Natural killer cell (primary cell): ENCODE data around the gene MX2. TPM values are rescaled to one million over a fixed set of nuclear protein-coding genes. Genes with fewer than 3 reads are reported as not detected.

ENCODE experiments used
- ATAC-seq, 3 donors: fragments of 150-1000 bp in 2 of 3; fragments of 200-7000 bp in 1 of 3; cut with Tn5 transposase; 1 replicate in 1 of 3; 2 replicates in 2 of 3; pipeline ENCODE4 v1.10.0; 2021; ENCODE audit warnings: mild to moderate bottlenecking in 2 of 3, moderate library complexity in 2 of 3
- DNase-seq, 2 donors: peaks; one replicate each; pipeline versions ENCODE4 v3.0.0 to v3.0.0-alpha.2; 2013 to 2021; ENCODE audit warnings: mixed read lengths in 1 of 2
- H3K27ac ChIP-seq: one replicate; pipeline ENCODE4 v1.5.1; 2013; ENCODE audit warnings: mild to moderate bottlenecking, low read length
- H3K27me3 ChIP-seq: one replicate; pipeline ENCODE4 v1.6.1; 2013; ENCODE audit warnings: low read length; ENCODE audit not compliant: control insufficient read depth, insufficient read depth
- H3K36me3 ChIP-seq: one replicate; pipeline ENCODE4 v1.6.1; 2013; ENCODE audit warnings: low read length; ENCODE audit not compliant: control insufficient read depth, insufficient read depth
- H3K4me1 ChIP-seq: one replicate; pipeline ENCODE4 v1.6.1; 2013; ENCODE audit warnings: low read length; ENCODE audit not compliant: control insufficient read depth, insufficient read depth
- H3K4me3 ChIP-seq: one replicate; pipeline ENCODE4 v1.5.1; 2013; ENCODE audit warnings: low read length
- H3K9me3 ChIP-seq: one replicate; pipeline ENCODE4 v1.6.1; 2013; ENCODE audit warnings: low read length; ENCODE audit not compliant: control insufficient read depth, insufficient read depth
- H3K27ac Mint-ChIP-seq, 2 donors: one replicate each; pipeline ENCODE4 v1.8.0; 2022; ENCODE audit warnings: mild to moderate bottlenecking in 2 of 2, mixed read lengths in 2 of 2, moderate library complexity in 1 of 2
- H3K27me3 Mint-ChIP-seq, 2 donors: one replicate each; pipeline ENCODE4 v1.8.0; 2022; ENCODE audit warnings: low read depth in 2 of 2, mixed read lengths in 2 of 2
- H3K36me3 Mint-ChIP-seq: one replicate; pipeline ENCODE4 v1.8.0; 2022; ENCODE audit warnings: mixed read lengths
- H3K4me1 Mint-ChIP-seq, 2 donors: one replicate each; pipeline ENCODE4 v1.8.0; 2022; ENCODE audit warnings: mixed read lengths in 2 of 2
- H3K4me3 Mint-ChIP-seq: one replicate; pipeline ENCODE4 v1.8.0; 2022; ENCODE audit warnings: mild to moderate bottlenecking, moderate library complexity, mixed read lengths
- H3K9me3 Mint-ChIP-seq, 2 donors: one replicate each; pipeline ENCODE4 v1.8.0; 2022; ENCODE audit warnings: mixed read lengths in 2 of 2
- WGBS: methylation state at CpG from one replicate; pipeline ENCODE4 v1.1.7; 2013; ENCODE audit warnings: missing lambda C conversion rate; ENCODE audit not compliant: insufficient coverage; 5-methylcytosine and 5-hydroxymethylcytosine counted together
- intact Hi-C: fragments of 100-400 bp; cut with micrococcal nuclease; formaldehyde crosslinking; loops from one replicate; pipeline ENCODE4 v1.14.2; 2022
- total RNA-seq, 4 donors: library from RNA; stranded (reverse); fragments of 120-200 nt in 1 of 4; gene quantifications; one replicate each; pipeline versions ENCODE4 v1.2.3 to v1.2.4, GENCODE V29; 2013 to 2022
- TF ChIP-seq, protein P1 (sequence below): fragments of 200-600 bp; IDR thresholded peaks from one replicate; pipeline ENCODE4 v1.8.0; 2022; ENCODE audit warnings: antibody characterized with exemption

The MX2 gene
- total RNA-seq, 3 donors from 2014 or later (not counting 1 experiment from before 2014, with no cell fraction given): 37.9 to 73.9 (median 42.6) TPM

DNA sequence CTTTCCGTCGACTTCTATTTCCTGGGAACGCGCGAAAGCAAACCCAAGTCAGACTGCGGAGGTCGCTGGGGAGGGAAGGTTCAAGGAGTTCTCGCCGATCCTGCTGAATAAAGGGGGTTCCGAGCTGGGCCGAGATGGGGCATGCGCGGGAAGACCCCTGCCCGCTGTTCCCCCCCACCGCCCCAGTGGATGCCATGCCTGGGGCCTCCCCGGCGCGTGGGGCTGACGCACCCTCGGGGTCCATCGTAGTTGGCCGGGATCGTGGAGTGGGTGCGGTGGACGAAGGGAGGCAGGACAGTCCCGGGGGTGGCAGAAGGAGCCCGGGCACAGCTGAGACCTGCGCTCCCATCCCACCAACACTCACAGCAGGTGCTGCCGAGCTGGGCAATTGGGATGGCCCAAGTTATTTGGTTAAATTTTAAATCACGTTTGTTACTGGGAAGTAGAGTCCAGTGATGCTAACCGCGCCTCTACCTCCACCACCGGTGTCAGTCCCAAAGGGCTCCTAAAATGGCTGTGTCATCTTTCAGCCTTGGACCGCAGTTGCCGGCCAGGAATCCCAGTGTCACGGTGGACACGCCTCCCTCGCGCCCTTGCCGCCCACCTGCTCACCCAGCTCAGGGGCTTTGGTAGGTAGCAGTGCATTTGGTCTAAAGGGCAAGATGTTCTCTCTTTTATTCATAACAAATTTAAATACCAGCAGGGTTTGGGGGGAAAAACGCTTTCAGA, 65.0 kb downstream of the MX2 start:
- WGBS: 32% methylated on average over 39 of the region's 41 CpGs
- Histone ChIP-seq H3K4me1 (peaks cover 13% of the 10 kb centered on the region), H3K27ac (no peak overlapping the region), H3K4me3 (peak overlapping the region; percentile 81), H3K27me3 (no peaks in the 10 kb centered on the region), H3K9me3 (no peaks in the 10 kb centered on the region), H3K36me3 (peaks cover 3% of the 10 kb centered on the region)
- no peak for ATAC-seq
- no peaks in the 10 kb centered on the region for H3K27me3 Mint-ChIP-seq
- peaks cover 12 to 22% of the 10 kb centered on the region in 2 donors for H3K4me1 Mint-ChIP-seq
- no peaks in the 10 kb centered on the region for H3K36me3 Mint-ChIP-seq
- H3K9me3 Mint-ChIP-seq: no peaks in the 10 kb centered on the region
- DNase-seq: peak in 1 of 2 donors; percentile 13
- peak overlapping the region; percentile 34 to 96 for H3K27ac Mint-ChIP-seq
- intact Hi-C loops: no loop called here
- H3K4me3 Mint-ChIP-seq: peak overlapping the region; percentile 97
- TF ChIP-seq, protein P1, sequence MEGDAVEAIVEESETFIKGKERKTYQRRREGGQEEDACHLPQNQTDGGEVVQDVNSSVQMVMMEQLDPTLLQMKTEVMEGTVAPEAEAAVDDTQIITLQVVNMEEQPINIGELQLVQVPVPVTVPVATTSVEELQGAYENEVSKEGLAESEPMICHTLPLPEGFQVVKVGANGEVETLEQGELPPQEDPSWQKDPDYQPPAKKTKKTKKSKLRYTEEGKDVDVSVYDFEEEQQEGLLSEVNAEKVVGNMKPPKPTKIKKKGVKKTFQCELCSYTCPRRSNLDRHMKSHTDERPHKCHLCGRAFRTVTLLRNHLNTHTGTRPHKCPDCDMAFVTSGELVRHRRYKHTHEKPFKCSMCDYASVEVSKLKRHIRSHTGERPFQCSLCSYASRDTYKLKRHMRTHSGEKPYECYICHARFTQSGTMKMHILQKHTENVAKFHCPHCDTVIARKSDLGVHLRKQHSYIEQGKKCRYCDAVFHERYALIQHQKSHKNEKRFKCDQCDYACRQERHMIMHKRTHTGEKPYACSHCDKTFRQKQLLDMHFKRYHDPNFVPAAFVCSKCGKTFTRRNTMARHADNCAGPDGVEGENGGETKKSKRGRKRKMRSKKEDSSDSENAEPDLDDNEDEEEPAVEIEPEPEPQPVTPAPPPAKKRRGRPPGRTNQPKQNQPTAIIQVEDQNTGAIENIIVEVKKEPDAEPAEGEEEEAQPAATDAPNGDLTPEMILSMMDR: no peak

DNA sequence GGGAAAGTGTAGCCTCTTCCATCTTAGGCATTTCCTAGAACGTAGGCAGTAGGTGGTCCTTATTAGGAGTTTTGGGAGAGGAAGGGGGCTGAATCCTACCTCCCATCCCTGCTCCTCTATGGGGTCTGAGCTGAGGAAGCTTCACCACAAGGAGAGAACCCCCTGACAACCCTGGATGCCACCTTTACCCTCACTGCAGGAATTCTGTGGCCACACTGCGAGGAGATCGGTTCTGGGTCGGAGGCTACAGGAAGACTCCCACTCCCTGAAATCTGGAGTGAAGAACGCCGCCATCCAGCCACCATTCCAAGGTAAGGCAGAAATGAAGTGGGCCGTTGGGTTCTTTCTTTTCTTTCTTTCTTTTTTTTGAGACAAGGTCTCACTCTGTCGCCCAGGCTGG, 65.7 kb downstream of the MX2 start:
- H3K4me1 Mint-ChIP-seq: peaks cover 12 to 22% of the 10 kb centered on the region in 2 donors
- H3K27me3 ChIP-seq: no peaks in the 10 kb centered on the region
- peaks cover 10% of the 10 kb centered on the region for H3K36me3 ChIP-seq
- peaks cover 13% of the 10 kb centered on the region for H3K4me1 ChIP-seq
- no peak overlapping the region for H3K27ac ChIP-seq
- H3K36me3 Mint-ChIP-seq: no peaks in the 10 kb centered on the region
- H3K9me3 Mint-ChIP-seq: no peaks in the 10 kb centered on the region
- 95% methylated on average over 7 of the region's 8 CpGs for WGBS
- H3K9me3 ChIP-seq: no peaks in the 10 kb centered on the region
- DNase-seq (no peak), ATAC-seq (no peak)
- intact Hi-C loops: no loop called here
- H3K27me3 Mint-ChIP-seq: no peaks in the 10 kb centered on the region
- H3K27ac Mint-ChIP-seq: peak overlapping the region; percentile 34 to 96
- TF ChIP-seq, protein P1: no peak
- H3K4me3 ChIP-seq: no peak overlapping the region
- peak overlapping the region; percentile 97 for H3K4me3 Mint-ChIP-seq

- H3K9me3 Mint-ChIP-seq: no peaks in the 10 kb centered on the region
- H3K27ac Mint-ChIP-seq: peak overlapping the region; percentile 34 to 96
- H3K36me3 Mint-ChIP-seq: no peaks in the 10 kb centered on the region
- peaks cover 17% of the 10 kb centered on the region for H3K36me3 ChIP-seq
- no peaks in the 10 kb centered on the region for H3K27me3 ChIP-seq
- H3K9me3 ChIP-seq: no peaks in the 10 kb centered on the region
- intact Hi-C loops: no loop called here
- DNase-seq (no peak), ATAC-seq (no peak)
- peaks cover 12 to 22% of the 10 kb centered on the region in 2 donors for H3K4me1 Mint-ChIP-seq
- TF ChIP-seq, protein P1: no peak
- peaks cover 13% of the 10 kb centered on the region for H3K4me1 ChIP-seq
- WGBS: 96% methylated on average over 8 of the region's 8 CpGs
- H3K27me3 Mint-ChIP-seq: no peaks in the 10 kb centered on the region
- H3K27ac ChIP-seq: no peak overlapping the region
- peak overlapping the region; percentile 97 for H3K4me3 Mint-ChIP-seq
- no peak overlapping the region for H3K4me3 ChIP-seq
Observed at GRCh38 chr21:41428311-41428710, 66.5 kb downstream of the MX2 start.

DNA sequence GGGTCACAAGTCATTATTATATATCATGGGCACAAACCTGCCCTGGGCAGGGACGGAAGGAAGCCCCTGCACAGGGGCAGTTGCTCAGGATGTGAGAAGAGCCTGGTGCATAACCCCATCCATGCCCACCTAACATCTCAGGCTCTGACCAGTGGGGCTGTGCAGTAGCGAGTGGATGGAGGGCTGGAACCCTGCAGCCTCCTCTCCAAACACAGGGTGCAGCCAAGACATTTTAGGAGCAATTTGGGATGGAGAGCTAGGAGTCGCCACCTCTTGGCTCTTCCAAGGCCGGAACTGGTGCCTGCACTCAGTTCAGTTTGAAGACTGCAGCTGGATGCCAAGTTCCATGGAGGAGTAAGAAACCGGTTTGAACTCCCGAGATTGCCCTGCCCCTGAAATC, 67.0 kb downstream of the MX2 start:
- TF ChIP-seq, protein P1: no peak
- Histone ChIP-seq H3K36me3 (peaks cover 21% of the 10 kb centered on the region), H3K9me3 (no peaks in the 10 kb centered on the region), H3K27ac (no peak overlapping the region), H3K27me3 (no peaks in the 10 kb centered on the region), H3K4me3 (no peak overlapping the region), H3K4me1 (peaks cover 13% of the 10 kb centered on the region)
- Mint-ChIP-seq H3K4me1 (peaks cover 12 to 17% of the 10 kb centered on the region in 2 donors), H3K36me3 (no peaks in the 10 kb centered on the region), H3K27ac (no peak overlapping the region), H3K4me3 (no peak overlapping the region), H3K9me3 (no peaks in the 10 kb centered on the region), H3K27me3 (no peaks in the 10 kb centered on the region)
- ATAC-seq (no peak), DNase-seq (no peak)
- 98% methylated on average over 6 of the region's 6 CpGs for WGBS
- intact Hi-C loops: no loop called here
